Measurements from ENCODE around the gene PLEKHG5.
"Not testable (repeated sequence)": the region's sequence is repeated elsewhere in the genome, so short reads cannot be mapped to it uniquely, and the experiment has no call there.

PLEKHG5 gene

DNA sequence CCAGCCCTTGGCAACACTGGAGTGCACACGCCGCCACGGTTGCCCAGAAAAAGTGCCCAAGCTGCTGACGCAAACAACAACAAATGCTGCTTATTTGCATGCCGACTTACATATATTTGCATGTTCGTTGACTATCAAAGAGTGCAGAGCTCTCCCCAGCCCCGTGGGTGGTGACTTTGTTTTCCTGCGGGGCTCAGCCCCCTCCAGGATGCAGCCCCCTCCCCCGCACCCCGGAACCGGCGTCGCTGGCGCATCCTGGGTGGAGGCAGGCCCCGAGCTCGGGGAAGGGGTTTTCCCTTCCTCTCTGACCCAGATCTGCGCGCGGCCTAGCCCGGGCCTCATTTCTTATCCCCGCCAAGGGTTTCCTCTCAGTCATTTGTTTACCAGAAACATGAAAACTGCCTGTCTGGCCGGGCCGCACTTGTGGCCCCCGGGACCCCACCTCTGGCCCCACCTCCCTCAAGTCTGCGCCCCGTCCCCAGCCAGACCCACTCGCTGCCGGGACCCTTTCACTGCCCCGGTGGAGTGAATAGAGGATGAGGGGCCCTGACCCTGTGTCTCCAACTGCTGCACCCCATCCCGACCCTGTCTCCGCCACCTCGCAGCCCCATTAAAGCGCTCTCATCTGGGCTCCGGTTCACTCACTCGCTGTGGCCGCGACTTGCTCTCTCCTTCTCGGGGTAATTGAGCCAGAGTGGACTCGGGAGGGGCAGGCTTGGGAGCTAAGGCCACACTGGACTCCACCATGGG, 31.0 kb downstream of the PLEKHG5 start:
- H3K27me3 ChIP-seq (ENCODE audit: low read length), result no peaks in the 10 kb centered on the region
- H2AFZ ChIP-seq (ENCODE audit: low read depth, low read length, severe bottlenecking), result no peak overlapping the region
- no peaks in the 10 kb centered on the region for H3K9me2 ChIP-seq (replicated peaks; ENCODE audit: insufficient read depth, low read length)
- no peak overlapping the region for H3K4me2 ChIP-seq (ENCODE audit: low read depth, low read length, poor library complexity, severe bottlenecking)
- H3K79me2 ChIP-seq (ENCODE audit: insufficient read depth, low read length), result no peaks in the 10 kb centered on the region
- no peaks in the 10 kb centered on the region for H3F3A ChIP-seq (ENCODE audit: insufficient read depth)
- H3K9ac ChIP-seq (ENCODE audit: low read length), result no peak overlapping the region
- no peaks in the 10 kb centered on the region for H3K36me3 ChIP-seq (ENCODE audit: low read length)
- no peak for TF ChIP-seq EZH2phosphoT487 (conservative IDR thresholded peaks at IDR 0.05; ENCODE audit: low read length)
- TF ChIP-seq, protein P1, sequence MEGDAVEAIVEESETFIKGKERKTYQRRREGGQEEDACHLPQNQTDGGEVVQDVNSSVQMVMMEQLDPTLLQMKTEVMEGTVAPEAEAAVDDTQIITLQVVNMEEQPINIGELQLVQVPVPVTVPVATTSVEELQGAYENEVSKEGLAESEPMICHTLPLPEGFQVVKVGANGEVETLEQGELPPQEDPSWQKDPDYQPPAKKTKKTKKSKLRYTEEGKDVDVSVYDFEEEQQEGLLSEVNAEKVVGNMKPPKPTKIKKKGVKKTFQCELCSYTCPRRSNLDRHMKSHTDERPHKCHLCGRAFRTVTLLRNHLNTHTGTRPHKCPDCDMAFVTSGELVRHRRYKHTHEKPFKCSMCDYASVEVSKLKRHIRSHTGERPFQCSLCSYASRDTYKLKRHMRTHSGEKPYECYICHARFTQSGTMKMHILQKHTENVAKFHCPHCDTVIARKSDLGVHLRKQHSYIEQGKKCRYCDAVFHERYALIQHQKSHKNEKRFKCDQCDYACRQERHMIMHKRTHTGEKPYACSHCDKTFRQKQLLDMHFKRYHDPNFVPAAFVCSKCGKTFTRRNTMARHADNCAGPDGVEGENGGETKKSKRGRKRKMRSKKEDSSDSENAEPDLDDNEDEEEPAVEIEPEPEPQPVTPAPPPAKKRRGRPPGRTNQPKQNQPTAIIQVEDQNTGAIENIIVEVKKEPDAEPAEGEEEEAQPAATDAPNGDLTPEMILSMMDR (IDR thresholded peaks at IDR 0.05; ENCODE audit: insufficient read depth, low read length, poor library complexity, severe bottlenecking), result no peak
- H3K4me3 ChIP-seq (ENCODE audit: insufficient read depth, low read length, poor library complexity, severe bottlenecking), result no peak overlapping the region
- no peaks in the 10 kb centered on the region for H4K20me1 ChIP-seq (ENCODE audit: low read depth, low read length)
- H3K9me3 ChIP-seq (ENCODE audit: insufficient read depth, low read length), result no peaks in the 10 kb centered on the region
- no peak overlapping the region for H3K27ac ChIP-seq (ENCODE audit: low read depth, low read length)

DNA sequence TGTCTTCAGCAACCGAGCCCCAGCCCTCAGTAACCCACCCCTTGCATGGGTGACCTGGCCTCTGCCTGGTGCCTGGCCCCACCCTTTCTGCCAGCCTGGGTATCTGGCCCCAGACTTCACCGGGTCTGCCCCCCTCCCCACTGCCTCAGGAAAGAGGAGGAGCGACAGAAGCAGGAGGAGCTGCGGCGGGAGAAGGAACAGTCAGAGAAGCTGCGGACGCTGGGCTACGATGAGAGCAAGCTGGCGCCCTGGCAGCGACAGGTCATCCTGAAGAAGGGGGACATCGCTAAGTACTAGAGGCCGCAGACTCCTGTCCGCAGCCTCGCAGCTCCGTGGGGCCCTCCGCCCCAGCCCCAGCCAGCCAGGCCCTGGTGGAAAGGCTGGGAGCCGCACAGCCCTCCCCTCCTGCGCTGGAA, 31.6 kb downstream of the PLEKHG5 start:
- no peak overlapping the region for H3K27ac ChIP-seq (ENCODE audit: low read depth, low read length)
- no peaks in the 10 kb centered on the region for H3K9me3 ChIP-seq (ENCODE audit: insufficient read depth, low read length)
- no peak overlapping the region for H3K9ac ChIP-seq (ENCODE audit: low read length)
- no peak overlapping the region for H3K4me2 ChIP-seq (ENCODE audit: low read depth, low read length, poor library complexity, severe bottlenecking)
- no peaks in the 10 kb centered on the region for H3K36me3 ChIP-seq (ENCODE audit: low read length)
- TF ChIP-seq EZH2phosphoT487 (conservative IDR thresholded peaks at IDR 0.05; ENCODE audit: low read length), result no peak
- TF ChIP-seq, protein P1 (IDR thresholded peaks at IDR 0.05; ENCODE audit: insufficient read depth, low read length, poor library complexity, severe bottlenecking), result no peak
- no peak overlapping the region for H3K4me3 ChIP-seq (ENCODE audit: insufficient read depth, low read length, poor library complexity, severe bottlenecking)
- H3K27me3 ChIP-seq (ENCODE audit: low read length), result no peaks in the 10 kb centered on the region
- no peaks in the 10 kb centered on the region for H3K79me2 ChIP-seq (ENCODE audit: insufficient read depth, low read length)
- H3F3A ChIP-seq (ENCODE audit: insufficient read depth), result no peaks in the 10 kb centered on the region
- H4K20me1 ChIP-seq (ENCODE audit: low read depth, low read length), result no peaks in the 10 kb centered on the region
- H3K9me2 ChIP-seq (replicated peaks; ENCODE audit: insufficient read depth, low read length), result no peaks in the 10 kb centered on the region
- no peak overlapping the region for H2AFZ ChIP-seq (ENCODE audit: low read depth, low read length, severe bottlenecking)

DNA sequence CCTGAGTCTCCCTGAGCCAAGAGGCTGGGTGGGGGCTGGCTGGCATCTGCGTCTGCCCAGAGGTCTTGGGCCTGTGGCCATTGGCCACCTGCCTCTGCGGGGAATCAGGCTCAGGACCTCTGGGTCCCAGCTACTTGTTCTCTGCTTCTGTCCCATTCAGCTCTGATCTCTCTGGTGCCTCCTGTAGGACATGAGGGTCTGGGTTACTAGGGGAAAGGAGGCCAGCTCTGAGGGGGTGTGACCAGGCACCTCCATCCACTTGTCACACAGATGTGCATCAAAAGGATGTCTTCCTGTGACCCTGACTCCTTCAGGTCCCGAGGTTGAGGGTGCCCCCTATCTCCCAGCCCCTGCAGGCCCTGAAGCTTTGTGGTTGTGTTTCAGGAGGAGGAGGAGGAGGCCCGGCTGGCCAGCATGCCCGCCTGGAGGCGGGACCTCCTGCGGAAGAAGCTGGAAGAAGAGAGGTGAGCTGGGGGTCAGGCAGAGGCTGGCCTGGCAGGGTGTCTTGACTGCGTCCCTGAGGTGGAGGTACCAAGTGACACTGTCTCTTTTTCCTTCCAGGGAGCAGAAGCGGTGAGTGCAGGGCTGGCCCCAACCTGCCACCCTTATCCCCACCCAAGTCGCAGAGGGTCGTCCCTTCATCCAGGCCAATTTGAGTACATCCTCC, 34.5 kb downstream of the PLEKHG5 start:
- H3F3A ChIP-seq (ENCODE audit: insufficient read depth), result no peaks in the 10 kb centered on the region
- TF ChIP-seq, protein P1 (IDR thresholded peaks at IDR 0.05; ENCODE audit: insufficient read depth, low read length, poor library complexity, severe bottlenecking), result no peak
- no peak for TF ChIP-seq EZH2phosphoT487 (conservative IDR thresholded peaks at IDR 0.05; ENCODE audit: low read length)
- H3K9ac ChIP-seq (ENCODE audit: low read length), result no peak overlapping the region
- no peaks in the 10 kb centered on the region for H3K9me3 ChIP-seq (ENCODE audit: insufficient read depth, low read length)
- no peak overlapping the region for H3K4me2 ChIP-seq (ENCODE audit: low read depth, low read length, poor library complexity, severe bottlenecking)
- no peaks in the 10 kb centered on the region for H3K36me3 ChIP-seq (ENCODE audit: low read length)
- H3K9me2 ChIP-seq (replicated peaks; ENCODE audit: insufficient read depth, low read length), result no peaks in the 10 kb centered on the region
- H3K27ac ChIP-seq (ENCODE audit: low read depth, low read length), result no peak overlapping the region
- no peaks in the 10 kb centered on the region for H3K79me2 ChIP-seq (ENCODE audit: insufficient read depth, low read length)
- no peaks in the 10 kb centered on the region for H4K20me1 ChIP-seq (ENCODE audit: low read depth, low read length)
- no peak overlapping the region for H3K4me3 ChIP-seq (ENCODE audit: insufficient read depth, low read length, poor library complexity, severe bottlenecking)
- no peaks in the 10 kb centered on the region for H3K27me3 ChIP-seq (ENCODE audit: low read length)
- H2AFZ ChIP-seq (ENCODE audit: low read depth, low read length, severe bottlenecking), result no peak overlapping the region

DNA sequence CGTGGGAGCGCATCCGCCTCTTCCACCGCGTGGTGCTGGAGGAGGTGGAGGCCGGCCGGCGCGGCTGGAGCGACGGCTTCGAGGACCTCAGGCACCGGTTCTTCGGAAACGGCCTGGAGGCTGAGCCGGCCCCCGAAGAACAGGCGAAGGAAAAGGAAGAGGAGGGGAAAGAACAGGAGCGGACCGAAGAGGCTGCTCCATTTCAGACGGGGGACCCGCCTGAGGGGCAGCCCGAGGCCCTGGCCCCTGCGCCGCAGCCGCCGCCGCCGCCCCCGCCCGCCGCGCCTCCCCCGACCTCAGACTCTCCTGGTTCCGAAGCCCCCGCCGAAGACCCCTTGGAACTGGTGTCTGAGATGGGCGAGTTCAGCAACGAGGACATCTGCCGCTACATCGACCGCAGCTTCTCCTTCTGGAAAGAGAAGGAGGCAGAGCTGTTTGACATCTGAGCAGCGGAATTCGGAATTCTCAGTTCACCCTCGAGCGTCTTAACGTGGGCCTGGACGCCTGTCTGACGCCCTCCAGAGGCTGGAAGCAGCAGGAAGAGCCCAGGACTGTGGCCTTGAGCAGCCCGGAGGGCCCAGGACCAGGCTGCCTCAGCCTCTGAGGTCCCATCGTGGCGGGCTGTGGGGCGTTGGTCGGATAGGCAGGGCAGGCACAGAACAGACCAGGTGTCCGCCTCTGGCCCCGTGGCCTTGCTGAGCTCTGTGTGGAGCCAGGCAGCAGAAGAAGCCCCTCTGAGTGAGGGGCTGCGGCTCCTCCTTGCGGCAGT, 35.5 kb downstream of the PLEKHG5 start:
- not testable (repeated sequence) for H3K27me3 ChIP-seq (ENCODE audit: low read length); H4K20me1 ChIP-seq (ENCODE audit: low read depth, low read length); H3K9me2 ChIP-seq (replicated peaks; ENCODE audit: insufficient read depth, low read length); H3K9ac ChIP-seq (ENCODE audit: low read length); H3K79me2 ChIP-seq (ENCODE audit: insufficient read depth, low read length); H3K36me3 ChIP-seq (ENCODE audit: low read length); H3K9me3 ChIP-seq (ENCODE audit: insufficient read depth, low read length); H3K4me2 ChIP-seq (ENCODE audit: low read depth, low read length, poor library complexity, severe bottlenecking); H2AFZ ChIP-seq (ENCODE audit: low read depth, low read length, severe bottlenecking); H3K27ac ChIP-seq (ENCODE audit: low read depth, low read length); H3F3A ChIP-seq (ENCODE audit: insufficient read depth); H3K4me3 ChIP-seq (ENCODE audit: insufficient read depth, low read length, poor library complexity, severe bottlenecking)
